Measurements from ENCODE around the gene LIPN.

The LIPN gene

DNA sequence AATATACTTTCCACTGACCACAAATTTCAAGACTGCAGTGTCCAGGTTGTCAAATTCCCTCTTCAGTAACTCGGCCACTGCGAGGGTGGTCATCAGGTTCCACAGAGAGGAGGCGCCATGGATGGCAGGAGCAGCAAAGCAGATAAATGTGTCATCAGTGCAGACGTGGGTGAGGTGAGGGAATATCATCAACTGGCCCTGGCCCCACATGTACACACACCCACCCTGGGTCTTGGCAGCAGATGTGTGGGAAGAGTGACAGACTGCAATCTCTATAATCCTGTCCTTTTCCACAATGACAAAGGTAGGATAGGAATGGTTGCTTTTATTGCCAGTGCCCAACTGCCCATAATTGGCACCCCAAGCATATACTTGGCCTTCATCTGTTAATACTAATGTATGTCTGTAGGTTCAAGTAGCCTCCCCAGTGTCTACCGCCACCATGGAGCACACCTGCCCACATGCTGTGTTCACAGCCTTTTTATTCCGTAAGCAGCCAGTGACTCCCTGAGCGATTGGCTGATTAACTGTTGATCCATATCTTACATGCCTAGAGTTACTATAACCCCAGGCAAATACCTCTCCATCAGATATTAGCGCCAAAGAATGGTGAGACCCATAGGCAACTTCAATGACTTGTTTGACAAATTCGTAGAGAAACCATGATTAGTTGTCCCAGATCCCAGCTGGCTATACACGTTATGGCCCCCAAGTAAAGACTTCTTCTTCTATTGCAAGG, 26.4 kb downstream of the LIPN start:
- DNase-seq: no peak

- no peak for DNase-seq
Observed at GRCh38 chr10:88787463-88787862, 27.6 kb downstream of the LIPN start.

- no peak for DNase-seq
Observed at GRCh38 chr10:88788924-88789323, 29.1 kb downstream of the LIPN start.

- DNase-seq: no peak
Observed at GRCh38 chr10:88791924-88792323, 32.1 kb downstream of the LIPN start.

- no peak for DNase-seq
Observed at GRCh38 chr10:88792661-88793060, 32.8 kb downstream of the LIPN start.

DNA sequence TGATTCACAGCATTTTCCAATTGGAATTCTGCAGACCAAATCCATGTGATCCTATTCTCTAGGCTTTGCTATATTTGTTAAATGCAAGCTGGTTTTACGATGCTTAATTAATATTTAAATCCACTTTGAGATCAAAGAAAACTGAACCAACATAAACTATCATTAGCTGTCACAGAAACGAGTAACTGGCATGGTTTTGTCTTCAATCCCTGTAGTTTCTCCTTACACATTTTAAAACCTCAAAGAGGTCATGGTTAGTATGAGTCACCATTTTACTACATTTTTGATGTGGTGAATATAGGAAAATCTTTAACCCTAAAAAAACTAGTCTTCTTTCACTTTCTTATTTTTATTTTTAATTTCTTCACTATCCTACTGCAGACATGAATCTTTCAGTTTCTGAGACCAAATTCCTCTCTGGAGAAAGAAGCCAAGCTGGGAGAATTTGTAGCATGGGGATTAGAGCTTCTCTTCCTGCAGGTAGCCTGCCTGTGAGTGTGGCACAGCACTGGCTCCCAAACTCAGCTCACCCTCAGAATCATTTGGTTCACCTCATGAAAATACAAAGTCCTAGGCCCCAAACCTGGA, 34.0 kb downstream of the LIPN start:
- DNase-seq: no peak

DNA sequence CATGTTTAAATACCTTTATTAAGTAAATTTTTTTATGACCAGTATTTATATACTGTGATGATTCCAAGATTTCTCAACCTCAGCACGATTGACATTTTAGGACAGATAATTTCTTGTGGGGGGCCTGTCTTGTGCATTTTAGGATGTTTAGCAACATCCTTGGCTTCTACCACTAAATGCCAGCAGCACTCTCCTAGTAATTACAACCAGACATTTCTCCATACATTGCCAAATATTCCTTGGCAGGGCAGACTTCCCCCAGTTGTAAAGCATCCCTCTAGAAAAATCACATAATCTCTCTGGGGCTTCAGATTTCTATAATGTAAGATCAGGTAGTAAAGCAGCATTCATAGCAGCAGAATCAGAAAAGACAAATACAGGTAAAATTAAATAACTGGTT, 34.9 kb downstream of the LIPN start:
- DNase-seq: no peak

- no peak for DNase-seq
Observed at GRCh38 chr10:88800152-88801125, 40.6 kb downstream of the LIPN start.

DNA sequence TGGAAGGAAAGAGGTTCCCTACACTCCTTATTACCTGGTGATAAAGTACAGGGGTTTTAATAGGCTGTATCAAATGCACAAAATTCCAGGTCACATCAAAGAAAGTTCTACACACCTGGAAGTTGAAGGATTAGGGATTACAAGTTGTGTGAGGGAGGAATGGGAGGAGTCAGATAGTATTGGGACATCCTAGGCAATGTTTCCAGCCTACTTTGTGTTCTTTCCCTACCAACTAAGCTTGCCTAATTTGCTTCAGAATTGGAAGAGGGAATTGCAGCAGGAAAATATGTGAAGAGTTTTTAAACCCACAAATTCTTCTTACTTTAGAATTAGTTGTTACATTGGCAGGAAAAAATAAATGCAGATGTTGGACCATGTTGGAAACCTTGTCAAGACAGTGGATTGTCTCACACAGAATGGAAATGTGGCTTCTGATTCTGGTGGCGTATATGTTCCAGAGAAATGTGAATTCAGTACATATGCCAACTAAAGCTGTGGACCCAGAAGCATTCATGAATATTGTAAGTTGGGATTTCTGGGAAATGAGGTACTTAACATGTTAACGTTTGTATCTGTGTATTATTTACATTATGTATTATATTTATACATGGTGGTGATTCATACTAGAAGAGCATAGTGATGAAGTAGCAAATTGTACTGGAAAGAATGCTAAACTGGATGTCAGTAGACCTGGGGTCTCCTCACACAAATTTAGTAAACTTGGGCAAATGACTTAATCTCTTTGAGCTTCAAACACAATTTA, 42.9 kb downstream of the LIPN start, which contains the start of gene LIPM:
TSS of gene LIPM (plus strand) at position 208 of the 763 bp plus-strand sequence. CDS start at position 375, 167 bp downstream.
- no peak for DNase-seq

DNA sequence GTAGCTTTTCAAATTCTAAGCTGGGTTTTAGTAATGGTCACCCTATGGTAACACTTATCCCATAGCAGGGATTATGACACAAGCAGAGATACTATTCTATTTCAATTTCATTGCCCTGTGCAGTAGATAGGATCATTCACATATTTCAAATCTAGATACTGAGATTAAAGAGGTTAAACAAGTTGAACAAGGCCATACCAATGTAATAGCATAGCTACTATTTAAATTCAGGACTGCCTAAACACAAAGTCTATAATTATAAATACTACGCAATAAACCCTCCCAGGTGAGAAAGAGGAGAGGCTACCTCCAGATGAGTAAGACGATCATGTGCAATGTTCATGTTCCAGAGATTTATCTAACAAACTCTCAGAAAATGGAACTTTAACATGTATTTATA, 43.8 kb downstream of the LIPN start:
- DNase-seq: no peak

DNA sequence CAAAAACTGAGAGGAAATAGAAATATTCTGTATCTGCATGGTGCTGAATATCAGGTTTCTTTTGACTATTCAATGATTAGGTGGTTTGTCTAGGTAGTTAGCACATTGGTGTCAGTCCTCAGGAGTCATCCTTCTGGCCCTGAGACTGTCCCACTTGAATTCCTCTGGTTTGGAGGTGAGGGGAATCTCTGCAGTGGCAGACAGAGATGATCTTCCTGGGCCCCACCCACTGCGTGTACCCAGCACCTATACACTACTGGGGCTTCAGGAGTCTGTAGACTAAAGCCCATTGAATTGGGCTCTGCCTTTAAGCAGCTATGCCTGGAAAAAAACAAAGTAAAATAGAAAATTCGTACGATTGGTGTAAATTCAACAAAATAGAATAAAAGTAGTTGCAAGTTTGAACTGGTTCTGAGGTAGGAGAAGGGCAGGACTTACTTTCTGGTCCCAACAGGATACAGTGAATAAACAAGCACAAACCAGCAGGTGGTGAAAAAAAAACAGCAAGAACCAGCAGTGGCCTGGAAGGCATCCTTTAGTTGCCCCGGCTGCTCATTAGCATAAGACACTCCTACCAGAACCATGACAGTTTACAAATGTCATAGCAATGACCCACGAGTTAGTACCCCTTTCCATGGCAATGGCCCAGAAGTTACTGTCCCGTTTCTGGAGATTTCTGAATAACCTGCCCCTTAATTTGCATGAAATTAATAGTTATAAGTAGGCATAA, 44.4 kb downstream of the LIPN start:
- DNase-seq: no peak

- DNase-seq: no peak
Observed at GRCh38 chr10:88805361-88805760, 45.5 kb downstream of the LIPN start.

DNA sequence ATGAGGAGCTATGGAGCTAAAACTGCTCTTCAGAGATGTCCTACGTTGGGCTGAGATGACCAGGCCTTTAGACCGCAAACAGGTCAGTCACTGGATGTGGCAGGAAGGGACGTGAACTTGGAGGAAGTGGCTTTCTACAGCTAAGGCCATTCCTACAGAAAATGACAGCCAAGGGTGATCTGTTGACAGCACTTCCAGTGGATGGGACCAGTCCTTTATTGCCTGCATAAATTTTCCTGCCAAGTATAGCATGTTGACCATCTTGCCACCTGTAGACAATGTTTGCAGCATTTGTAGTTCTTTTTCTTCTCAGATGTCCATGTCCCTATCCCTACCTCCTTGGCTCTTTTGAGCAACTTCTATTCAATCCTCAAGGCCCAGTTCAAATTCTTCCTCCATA, 46.1 kb downstream of the LIPN start:
- no peak for DNase-seq

DNA sequence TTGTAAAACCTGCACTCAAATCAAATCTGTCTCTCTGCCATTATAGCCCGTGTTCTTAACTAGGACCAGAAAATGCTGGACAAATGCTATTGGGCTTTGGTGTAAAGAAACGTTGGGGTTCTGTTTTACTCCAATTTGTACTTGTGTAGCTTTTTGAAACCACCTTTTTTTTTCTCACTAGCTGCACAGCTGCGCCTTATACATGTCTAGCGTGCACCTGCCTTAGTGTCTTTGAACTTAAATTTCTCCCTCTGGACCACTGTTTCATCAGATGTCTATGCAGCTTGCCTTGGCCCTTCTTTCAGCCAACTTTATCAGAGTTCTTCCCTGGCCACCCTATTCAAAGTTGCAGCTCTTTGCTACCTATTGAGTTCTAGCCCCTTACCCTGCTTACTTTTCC, 49.8 kb downstream of the LIPN start:
- no peak for DNase-seq

DNA sequence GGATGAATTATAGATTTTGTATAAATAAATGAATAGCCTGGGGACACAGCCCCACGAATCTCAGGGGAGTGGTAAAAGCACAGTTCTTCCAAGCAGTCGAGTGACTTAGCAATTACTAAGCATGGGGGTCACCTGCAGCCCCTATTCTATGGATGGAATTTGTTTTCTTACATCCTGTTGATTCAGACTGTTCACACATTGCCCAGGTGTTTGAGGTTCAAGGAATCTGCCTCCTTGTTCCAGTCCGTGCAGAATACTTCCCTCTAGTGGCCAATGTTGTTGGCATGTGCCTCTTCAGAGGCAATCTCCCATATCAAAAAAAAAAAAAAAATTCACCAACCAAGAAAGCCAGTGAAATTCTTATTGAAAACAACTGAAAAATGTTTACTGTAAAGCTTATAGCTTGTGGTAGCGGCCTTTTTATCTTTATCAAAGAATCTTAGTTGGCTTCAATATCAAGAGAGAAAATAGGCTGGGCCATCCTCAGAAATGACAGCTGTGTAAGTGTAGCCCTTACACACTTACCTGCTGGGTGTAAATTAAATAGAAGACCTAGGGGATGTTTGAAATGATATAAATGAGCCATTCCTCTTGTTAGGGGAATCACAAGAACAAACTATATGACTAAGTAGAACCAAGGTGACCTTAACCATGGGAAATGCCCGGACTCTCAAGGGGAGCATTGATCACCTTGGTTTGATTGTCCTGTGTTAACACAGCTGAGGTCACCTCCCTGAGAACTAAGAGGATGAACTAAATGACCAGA, 50.6 kb downstream of the LIPN start:
- no peak for DNase-seq

DNA sequence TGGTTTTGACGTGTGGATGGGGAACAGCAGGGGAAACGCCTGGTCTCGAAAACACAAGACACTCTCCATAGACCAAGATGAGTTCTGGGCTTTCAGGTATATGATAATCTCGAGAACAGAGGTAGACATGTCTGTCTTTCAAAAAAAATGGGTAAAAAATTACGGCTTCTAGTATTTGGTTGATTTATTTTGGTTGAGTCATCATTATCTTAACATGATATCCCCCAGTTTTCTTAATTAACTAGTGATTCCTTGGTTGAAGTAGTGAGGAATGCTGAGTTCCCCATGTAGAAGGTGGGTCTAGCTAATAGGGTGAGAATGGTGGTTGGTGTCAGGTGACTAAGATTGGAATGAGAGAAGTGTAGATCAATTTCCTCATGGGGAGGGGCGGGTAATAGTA, 53.4 kb downstream of the LIPN start:
- DNase-seq: no peak

DNA sequence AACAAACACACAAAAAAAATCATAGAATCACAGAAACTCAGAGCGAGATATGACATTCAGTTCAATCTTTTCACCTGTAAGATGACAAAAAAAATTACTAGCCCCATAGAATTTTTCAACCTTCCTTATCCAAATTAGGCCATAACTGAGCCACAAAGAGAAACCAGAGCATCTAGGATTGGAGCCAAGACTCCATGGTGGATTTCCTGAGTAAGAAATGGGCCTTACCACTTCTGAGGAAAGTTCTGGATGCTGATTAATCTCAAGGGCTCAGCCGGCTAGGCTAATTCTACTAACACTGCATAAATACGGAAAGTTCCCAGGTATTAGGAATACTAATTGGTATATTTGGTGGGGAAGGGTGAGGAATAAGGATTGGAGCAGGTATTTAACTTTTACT, 59.5 kb downstream of the LIPN start:
- DNase-seq: no peak

- DNase-seq: no peak
Observed at GRCh38 chr10:88820748-88821401, 61.1 kb downstream of the LIPN start.

- no peak for DNase-seq
Observed at GRCh38 chr10:88826388-88826787, 66.6 kb downstream of the LIPN start.

GRCh38 chr10:88827671-88828070, 67.9 kb downstream of the LIPN start:
- no peak for DNase-seq

DNA sequence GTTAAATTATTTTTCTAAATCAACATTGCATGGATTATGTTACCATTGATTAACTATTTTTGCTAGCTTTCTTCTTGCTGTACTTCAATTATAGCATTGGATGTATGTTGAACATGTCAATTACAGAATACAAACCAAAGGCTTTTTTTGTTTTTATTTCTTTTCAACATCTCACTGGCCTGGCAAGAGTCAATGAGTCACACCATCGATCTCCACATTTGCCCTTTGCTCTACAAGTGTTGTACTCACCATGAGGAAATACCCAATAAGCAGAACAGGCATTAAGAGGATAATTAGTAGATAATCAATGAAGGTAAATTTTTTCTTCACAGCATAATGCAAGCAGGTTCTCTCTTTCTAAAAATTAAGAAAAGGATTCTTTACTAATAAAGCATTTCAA, 68.5 kb downstream of the LIPN start:
- DNase-seq: no peak

Measured in stimulated activated naive CD4-positive, alpha-beta T cell treated with Interleukin-2 at 50 U/mL for 16 hours (primary cell).